Bone marrow (tissue), 2 donors: Measurements from ENCODE around the gene FOXP1.

Experiments used
- DNase-seq, 2 donors: peaks; one replicate each; lab custom pipeline; 2025; lab: John Stamatoyannopoulos, UW

FOXP1 gene

DNA sequence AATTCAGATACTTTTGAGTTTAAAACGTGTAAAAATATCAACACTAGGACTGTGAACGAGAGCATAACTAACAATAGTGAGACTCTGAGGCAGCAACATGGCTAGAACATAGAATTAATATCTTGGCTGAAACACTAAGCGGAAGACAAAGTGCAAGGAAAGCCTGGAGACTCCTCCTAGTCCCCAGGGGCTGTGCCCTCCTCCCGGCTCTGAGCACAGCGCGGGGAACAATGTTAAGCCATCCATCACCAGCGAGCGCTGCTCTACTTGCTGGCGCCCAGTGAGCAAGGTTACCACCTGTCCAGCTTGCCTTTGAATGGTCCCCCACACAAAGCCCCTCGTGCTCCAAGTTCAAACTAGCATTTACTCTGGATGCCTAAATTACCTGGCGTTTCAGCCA, 436.9 kb downstream of the FOXP1 start:
- no peak for DNase-seq

DNA sequence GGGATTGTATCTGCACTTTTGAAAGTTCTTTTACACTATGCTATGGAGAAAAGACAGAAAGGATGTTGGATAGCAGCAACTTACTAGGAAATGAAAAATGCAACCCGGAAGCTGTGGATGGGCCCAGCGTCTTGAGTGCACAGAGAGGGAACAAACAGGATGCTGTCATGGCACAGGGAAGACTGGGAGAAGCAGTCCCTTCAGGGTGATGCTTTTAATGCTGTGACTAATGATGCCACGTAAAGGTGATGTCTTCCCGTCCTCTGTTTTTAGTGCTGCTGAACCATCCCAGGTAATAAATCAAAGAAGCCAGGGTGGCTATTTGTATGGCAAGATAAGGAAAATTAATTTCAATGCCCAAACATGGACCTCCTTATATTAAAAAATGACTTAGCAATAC, 437.6 kb downstream of the FOXP1 start:
- no peak for DNase-seq

DNA sequence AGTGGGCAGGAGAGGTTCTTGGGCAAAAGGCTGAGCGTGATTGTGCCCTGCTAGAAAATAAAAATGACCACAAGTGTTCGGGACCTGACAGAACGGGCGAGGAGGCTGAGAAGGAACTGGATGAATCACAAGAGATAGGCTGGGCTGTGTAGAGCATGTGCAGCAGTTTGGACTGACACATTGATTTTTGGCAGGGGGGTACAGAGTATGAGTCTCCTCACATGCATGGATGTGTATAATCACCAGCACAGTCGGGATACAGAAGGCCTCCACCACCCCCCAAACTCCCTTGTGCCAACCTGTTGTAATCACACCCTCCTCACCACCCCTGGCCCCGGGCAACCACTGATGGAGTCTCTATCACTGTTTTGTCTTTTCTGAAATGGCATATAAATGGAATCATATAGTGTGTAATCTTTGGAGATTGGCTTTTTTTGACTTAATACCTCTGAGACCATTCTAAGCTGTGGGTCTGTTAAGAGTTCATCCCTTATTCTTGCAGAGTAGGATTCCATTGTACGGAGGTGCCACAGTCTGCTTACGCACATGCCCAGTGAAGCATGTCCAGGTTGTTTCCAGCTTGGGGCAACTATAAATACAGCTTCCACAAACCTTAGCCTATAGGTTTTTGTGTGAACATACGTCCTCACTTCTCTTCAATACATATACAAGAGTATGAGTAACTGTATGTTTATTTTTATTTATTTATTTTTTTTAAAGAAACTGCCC, 438.8 kb downstream of the FOXP1 start:
- DNase-seq = no peak

DNA sequence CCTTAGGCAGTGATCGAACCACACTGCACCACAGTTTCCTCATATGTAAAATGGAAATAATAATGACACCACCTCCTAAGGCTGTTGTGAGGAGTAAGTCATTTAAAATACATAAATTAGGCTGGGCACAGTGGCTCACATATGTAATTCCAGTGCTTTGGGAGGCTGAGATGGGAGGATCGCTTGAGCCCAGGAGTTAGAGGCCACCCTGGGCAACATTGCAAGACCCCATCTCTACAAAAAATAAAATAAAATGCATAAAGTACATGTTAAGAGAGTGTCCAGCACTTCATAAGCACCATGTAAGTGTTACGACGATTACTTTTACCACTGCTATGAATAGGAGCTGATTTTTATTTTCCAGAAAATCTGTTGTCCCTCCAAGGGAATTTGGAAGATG, 440.0 kb downstream of the FOXP1 start:
- no peak for DNase-seq

DNA sequence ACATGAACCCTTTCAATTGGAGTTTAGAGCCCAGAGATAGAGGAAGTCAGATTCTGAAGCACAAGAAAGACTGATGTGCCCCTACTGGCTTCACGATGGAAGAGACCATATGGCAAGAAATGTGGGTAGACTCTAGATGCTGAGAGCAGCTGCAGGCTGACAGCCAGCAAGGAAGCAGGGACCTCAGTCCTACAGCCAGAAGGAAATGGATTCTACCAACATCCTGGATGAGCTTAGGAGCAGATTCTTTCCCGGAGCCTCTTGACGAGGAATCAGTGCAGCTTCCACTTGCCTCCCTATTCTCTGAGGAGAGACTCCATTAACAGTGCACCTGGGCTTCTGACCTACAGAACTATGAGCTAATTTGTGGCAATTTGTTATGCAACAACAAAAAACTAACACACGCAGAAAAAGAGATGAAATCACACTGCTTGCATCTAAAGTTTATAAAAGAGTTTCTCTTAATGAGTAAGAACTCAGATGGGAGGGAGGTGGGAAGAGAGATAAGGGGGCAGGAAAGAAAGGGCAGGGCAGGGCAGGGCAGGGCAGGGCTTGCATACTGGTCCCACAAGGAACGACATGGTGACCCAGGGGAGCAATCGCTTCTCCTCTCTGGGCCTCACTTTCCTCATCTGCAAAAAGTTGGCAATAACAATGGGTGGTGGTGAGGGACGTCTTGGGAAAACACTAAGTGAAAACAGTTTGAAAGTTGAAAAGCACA, 440.9 kb downstream of the FOXP1 start:
- peak in 1 of 2 donors; percentile 68 for DNase-seq

DNA sequence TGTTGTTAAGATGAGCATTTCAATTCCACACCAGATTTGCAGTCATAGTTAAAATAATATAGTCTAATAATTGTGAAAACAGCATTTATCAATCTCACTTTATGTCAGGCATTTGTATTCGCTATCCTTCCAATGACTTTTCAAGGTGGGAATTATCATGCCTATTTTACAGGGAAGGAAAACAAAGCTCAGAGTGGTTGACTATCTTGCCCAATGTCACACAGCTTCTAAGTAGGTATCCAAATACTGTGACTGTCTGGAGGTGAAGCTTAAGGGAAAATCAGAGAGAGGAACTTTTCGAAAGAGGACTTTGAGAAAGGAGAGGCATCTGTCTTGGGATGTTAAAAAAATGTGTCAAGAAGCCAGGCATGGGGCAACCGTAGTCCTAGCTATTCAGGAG, 443.1 kb downstream of the FOXP1 start:
- DNase-seq = no peak

DNA sequence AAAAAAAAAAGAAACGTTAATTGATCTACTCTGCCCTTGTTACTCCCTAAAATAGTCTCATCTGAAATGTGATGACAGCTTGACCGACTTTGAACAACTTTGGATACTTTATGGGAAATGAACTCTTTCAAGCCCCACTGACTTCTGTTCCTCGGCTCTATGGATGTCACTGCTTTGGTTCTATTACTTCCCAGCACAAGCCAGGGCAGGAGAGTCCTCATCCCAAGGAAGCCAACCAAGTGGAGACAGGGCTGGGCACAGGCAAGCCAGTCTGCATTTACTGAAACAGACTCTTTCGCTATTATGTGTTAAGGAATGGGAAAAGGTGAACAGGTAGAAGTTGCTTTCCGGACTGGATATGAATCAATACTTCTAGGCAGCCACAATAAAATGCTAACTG, 444.0 kb downstream of the FOXP1 start:
- no peak for DNase-seq

DNA sequence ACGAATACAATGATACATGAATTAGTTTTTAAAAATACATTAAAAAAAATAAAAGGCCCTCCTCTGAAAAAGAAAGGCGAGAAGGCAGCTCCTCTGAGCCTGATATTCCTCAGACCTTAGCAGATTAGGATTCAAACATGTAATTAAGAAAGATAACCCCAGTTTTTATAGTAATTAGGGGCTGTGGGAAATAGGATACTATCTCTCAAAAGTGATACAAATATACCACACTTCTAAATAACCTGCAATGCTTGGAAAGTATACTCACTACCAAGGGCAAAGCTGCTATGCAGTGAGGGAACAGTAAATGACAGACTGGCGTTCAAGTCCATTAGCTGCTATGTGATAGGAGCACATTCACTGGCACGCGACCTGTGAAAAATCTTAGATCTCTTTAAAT, 445.1 kb downstream of the FOXP1 start:
- no peak for DNase-seq

DNA sequence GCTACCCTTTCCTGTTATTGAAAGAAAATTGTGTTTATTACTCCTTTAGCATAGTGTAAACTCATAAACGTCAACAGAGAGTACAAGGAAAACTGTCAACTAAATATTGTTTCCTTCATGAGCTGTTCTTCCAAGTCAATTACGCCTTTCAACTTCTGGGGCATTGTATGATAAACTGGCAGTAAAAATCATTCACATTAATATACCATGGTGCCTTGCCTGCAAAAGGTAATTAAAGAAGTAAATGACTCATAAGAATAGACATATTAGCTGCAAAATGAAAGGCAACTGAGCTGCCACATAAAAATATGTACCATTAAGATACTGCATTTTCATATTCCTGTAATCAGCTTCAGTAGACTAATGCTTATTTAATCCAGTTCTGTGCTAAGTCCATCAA, 447.3 kb downstream of the FOXP1 start:
- no peak for DNase-seq

DNA sequence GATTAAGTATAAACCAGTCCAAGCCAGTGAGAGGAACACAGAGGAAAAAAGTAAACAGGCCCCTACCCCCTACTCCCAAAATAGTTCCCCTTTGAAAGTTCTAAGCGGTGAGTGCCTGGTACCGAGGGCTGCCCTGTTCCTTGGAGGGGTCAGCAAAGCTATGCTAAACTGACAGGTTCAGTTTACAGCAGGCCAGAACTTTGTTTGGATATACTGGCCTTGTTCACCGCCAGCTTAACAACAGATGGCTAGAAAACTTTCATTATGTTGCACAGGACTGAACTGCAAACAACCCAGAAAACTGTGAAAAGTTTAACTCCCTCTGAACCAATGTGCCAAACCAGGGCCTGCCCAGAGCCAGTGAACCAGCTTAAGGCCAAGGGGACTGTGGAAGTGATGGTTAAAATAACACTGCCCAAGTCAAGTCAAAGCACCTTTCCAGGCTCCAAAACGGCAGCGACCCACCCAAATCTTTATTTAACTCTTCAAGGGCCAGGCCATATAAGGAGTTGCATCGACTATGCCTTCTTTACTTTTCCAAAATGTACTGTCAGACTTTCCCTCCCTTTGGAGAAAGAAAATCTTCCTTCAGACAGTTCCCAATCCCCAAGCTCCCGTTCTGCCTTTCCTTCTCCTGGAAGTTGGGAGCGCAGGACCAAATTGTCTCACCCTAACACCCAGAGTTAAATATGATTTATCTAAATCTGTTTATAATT, 448.0 kb downstream of the FOXP1 start:
- DNase-seq = no peak

DNA sequence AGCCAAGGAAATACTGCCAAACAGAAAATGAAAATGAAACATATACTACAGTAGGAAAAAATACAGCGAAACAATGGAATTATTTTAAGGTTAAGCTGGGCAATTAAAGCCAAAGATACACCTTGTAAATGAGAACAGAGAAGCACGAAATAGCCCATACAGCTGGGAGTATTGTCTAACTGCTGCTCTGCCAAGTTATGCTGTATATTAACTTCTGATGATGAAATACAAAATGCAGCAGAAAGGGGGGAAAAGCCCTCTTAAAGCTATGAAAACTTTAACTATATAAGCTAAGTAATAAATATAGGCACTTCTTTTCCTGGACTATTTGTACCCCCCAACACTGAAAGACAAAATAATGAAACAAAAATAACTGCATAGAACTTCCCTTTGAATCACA, 449.0 kb downstream of the FOXP1 start:
- DNase-seq = no peak

DNA sequence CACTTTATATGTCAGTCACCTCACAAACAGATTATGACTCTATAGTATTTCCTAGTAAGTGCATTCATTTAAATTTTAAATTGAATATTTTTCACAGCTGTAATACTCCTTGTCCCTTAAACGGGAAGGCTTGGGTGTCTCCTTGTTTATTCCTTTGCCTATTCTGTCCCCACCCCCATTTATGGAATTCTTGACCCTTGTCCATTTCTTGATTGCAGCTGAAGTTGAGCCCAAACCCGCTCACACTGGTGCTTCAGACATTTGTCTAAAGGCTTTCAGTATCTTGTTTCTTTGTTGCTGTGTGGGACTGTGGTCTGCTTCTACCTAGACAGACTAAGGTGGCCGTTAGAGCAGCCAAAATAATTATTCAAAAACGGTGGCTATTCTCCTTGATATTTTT, 449.7 kb downstream of the FOXP1 start:
- no peak for DNase-seq

DNA sequence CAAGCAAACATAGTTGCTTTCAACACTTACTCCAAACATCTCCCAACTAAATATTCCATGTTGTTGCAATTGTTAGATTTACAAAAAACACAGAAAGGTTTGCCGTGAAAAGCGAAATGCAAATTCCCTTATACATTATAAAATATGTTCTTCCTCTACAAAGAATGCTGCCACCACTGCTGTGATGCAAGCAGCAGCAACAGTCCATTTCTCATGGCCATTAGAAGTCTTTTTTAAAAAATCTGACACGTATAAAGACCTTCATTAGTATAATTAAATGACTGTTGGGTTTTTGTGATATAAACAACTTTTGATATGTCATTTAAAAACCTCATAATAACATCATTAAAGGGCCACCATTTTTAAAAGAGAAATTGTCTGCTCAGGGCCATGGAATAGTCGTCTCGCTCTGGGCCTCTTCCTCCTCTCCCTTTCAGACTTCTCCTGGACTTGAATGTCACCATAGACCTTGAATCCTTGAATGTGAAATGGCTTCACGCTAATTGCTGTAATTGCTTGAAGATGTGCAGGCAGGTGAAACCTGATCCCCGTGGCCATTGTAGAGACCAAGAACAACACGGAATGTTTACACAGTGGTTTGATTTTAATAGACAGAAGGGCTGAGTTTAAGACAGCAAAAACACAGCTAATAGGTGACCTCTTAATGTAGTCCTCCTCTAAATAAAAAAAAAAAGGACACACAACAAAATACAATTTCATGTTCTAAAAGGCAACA, 450.4 kb downstream of the FOXP1 start:
- no peak for DNase-seq

DNA sequence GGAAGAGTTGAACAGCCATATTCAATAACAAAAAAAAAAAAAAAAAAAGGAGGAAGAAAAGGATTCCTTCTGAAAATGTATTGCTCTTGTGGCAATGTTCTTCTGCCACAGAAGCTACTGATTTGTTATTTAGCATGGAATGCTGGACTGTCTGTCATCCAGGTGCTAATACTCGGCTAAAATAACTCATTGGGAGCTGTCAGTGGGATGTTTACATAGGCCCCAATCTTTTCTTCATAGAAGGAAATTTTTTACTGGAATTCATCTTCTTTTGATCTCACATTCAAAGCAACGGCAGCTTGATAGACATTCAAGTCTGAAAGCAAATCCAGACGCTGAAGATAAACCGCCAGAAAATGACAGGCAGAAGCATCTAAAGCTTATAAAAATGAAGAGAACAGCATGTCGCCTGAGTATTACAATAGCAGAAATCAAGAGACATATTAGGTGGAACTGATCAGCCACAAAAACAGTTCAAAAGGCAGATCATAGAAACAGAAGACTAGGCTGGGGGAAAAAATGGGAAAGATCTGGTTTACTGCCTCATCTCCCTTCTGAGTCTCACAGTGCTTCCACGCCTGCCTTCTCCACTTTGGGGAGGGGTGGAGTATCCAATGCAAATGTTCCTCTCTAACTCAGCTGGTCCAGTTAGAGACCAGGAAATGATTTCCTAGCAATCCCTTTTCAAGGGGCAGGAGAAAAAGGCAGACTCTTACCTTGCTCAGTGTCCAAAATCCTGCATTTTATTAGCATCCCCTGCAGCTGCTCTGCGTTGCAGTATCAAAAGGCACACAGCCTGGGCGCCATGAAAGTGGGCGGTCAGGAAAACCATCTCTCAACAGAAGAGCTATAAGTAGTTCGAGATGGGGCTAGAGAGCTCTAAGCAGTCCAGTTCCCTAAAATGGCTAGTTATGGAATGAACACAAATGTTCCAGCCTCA, 451.9 kb downstream of the FOXP1 start:
- DNase-seq = no peak

DNA sequence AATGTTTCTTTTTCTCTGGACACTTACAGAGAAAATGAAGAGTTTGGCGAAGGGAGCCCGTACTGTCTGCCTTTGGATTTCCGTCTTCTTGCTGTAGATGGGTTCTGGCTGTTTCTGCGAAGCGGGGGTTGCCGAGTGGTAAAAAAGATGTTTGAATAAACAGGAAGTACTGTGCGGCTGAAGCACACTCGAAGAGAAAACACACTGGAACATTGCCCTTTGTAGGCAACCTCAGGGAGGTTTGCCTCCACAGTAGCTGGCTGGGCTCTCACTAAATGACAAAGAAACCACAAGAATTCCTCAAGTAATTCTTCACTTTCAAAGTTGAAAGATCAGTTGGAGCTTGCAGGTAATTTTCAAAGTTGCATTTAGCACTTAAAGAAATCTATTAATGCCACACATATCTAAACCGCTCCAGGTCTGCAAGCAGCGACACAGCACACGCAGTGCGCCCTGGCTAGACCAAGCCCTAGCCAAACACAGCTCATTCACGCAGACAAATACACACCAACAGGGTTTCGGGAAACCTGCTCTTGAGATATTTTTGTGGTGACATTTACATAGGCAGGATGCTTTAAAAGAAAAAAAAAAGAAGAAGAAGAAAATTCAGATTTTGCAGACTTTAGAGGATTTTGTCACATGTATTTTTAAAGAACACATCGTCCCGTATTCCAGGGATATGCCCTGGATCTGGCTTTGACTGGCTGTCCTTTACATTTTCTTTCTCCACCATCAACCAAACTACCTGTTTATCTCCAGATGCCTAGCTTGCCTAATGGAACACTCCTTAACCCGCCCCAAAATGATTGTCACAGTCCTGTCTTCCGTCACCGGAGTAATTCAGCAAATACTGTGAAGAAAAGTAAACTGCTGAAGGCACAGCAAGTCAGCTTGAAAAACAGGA, 452.8 kb downstream of the FOXP1 start:
- DNase-seq = peak; percentile 7 to 94

DNA sequence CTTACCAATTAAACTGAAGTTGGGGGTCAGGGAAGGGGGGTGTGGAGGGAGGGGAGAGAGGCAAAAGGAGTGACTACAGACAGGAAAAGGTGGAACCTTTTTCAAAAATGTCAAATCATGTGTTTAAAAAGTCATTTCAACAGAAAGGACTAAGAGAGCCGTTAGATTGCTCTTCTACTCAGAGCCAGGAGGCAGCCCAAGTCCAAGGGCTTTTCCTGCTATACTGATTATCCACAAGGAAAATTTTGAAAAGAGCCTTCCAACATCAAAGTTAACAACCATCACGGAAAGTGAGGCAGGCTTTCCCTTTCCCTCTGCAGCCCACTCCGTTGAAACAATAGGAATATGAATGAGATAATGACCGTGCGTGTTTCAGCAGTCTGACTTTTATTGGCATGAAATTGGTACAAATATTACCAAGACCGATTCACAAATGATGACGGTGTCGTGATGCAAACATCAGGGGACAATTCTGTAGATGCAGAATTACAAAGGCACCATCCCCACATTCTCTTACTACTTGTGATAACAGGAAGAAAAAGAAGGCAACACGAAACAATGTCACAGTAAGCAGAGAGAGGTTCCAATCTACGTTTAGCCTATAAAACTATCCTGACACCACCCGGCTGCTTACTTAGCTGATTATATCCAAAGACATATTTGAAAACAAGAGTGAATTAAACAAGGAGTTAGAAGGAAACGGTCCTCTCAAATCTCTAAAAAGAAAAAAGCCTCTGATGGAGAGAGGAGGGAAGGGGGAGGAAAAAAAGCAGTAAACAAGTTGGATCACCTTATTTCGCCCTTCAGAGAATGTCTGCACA, 453.7 kb downstream of the FOXP1 start:
- no peak for DNase-seq

DNA sequence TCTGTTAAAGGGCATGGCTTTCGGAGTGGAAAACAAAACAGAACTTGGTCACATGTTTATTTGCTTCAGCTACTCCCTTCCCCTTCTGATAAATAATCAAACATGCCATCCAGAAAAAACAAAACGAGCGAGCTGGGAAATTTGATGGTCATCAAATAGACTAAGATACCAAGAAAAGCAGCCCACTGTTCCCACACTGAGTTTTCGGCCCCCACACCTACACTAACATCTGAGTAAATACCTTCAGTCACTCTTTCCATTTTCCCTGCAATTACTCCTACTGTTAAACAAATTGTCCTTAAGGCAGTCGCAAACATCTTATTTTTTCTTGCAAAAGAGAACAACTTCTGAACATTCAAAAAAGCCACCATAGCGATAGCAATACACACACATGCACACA, 454.6 kb downstream of the FOXP1 start:
- no peak for DNase-seq

DNA sequence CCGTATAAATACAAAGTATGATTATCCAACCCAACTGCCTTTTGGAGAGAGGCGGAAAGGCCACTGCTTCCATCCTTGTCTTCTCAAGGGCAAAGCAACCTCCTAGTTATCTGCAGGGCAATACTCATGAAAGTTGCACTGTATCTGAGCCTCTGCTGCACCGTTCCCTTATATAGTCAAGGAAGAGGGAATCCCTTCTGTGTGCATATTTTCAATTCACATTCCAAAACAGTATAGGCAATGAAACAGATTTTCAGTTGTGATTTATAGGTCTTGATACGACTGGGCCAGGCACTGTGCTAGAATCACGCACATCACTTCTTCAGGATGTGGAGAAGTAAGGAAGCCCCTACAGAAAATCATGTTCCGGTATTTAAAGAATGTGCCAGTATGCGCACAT, 455.7 kb downstream of the FOXP1 start:
- DNase-seq = no peak

DNA sequence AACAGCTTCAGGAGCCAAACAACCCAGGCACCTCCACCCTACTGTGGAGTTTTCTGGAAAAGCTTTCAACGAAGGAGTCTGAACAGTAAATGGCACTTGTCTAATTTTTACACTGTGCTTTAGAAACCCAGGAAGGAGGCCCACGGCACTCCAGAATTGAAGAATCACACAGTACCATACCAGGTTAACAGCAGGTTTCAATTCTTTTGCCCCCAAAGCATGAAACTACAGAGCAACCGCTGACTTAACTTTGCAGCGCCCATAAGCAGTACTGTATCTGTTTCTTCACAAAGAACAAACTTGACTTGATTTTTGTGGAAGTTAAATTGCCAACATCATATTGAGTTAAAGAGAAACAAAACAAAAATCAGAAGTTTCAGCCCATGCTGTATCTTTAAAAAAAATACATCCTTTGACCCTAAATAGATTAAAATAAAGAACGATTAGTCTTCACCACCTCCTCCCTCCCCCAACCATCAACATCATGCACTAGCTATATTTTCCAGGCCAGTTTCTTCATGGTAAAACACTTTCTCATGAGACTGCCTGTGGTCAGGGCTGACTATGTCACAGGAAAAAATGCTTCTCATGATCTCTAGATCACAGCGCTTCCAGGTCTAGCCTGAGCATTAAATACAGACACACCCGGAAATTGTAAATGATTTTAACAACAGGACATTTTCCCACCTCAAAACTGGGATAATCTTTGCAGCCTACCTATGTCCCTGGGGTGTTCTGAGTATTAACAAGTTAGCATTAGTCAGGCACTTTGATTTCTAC, 456.3 kb downstream of the FOXP1 start:
- peak in 1 of 2 donors; percentile 48 for DNase-seq
